A549 treated with Hydrocortisone at 1 μM for 4 hours (cell line): Measurements from ENCODE around the gene TMEM140. TPM values are rescaled to one million over a fixed set of nuclear protein-coding genes. Genes with fewer than 3 reads are reported as not detected.

ENCODE experiments used
- total RNA-seq: library from RNA; stranded (reverse); fragments of 200-300 nt; extraction: Qiagen RNA extraction; gene quantifications from 5 replicates; pipeline ENCODE4 v1.2.3, GENCODE V29; 2022

The TMEM140 gene
- total RNA-seq = 0.70 to 1.5 TPM (median 1.0 TPM) in 5 replicates

DNA sequence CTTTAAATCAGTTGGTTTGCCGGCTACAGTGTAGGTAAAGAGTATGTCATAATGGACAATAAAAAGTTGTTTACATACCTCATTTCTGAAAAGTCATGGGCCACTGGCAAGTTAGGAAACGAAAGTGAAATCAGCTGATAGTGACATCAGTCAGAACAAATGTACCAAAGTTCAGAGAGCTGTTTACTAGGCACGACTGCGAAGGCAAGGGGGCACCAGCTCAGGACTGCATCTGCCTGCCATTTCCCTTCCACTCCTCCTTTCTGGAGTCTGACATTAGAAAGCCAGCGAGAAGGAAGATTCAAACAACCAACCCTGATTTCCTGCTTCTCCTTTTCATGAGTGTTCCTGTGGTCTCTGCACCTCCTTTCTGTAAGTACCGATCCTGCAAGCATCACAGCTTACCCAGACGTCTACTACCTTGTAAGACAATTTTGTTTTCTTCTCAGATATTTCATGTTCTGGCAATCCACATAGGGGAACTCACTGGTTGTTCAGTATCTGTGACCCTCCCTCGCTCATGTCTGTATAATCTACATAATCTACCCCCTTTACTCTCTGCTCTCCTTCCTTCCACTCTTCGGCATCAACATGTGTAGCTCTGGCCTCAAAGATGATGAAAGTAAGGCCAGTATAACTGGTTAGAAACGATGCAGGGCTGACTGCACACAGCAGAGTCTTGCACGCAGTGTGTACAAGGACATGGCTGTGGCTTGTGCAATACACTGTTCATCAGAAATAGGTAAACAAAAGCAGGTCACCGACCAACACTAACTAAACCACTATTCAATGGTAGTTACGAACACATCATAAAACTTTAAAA lies at the start of gene TMEM140:
Gene TMEM140 (plus strand): TSS at position 174 of the 823 bp plus-strand sequence. CDS start 16,370 bp downstream, outside the sequence.

DNA sequence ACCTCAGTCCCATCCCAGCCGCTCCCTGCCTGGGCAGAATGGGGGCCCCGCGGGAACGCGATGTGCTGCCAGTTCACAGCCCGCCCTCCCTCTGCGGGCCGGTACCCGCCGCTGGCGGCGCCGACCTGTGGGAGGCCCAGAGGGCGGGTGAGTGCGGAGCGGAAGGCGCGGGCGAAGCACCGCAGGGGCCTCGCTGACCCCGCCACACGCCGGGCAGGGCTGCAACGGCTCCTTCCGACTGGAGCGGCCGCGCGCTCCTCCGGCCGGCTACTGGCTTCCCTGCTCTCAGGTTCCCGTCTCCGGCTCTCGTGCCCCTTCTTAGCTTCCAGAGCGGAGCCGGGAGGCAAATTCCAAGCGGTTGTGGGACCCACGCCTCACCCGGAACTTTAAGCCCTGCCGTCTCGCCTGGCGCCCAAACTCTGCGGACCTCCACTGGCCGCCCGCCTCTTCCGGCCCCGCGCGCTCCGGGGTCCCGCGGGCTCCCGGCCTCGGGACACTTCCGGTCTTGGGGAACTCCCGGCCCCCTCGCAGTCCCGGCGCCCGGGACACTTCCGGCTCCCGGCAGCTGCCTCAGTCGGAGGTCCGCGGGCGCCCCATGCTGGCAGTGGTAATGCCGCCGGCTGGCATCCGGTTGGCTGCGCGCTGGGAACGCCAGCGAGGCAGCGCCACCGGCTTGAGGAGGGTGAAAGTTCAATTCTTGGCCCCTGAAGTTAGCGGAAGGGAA lies 22.6 kb downstream of the TMEM140 start, which contains the start of gene CYREN:
Gene CYREN (minus strand): TSS at position 434 of the 724 bp plus-strand sequence. CDS start 1,785 bp downstream, outside the sequence.

DNA sequence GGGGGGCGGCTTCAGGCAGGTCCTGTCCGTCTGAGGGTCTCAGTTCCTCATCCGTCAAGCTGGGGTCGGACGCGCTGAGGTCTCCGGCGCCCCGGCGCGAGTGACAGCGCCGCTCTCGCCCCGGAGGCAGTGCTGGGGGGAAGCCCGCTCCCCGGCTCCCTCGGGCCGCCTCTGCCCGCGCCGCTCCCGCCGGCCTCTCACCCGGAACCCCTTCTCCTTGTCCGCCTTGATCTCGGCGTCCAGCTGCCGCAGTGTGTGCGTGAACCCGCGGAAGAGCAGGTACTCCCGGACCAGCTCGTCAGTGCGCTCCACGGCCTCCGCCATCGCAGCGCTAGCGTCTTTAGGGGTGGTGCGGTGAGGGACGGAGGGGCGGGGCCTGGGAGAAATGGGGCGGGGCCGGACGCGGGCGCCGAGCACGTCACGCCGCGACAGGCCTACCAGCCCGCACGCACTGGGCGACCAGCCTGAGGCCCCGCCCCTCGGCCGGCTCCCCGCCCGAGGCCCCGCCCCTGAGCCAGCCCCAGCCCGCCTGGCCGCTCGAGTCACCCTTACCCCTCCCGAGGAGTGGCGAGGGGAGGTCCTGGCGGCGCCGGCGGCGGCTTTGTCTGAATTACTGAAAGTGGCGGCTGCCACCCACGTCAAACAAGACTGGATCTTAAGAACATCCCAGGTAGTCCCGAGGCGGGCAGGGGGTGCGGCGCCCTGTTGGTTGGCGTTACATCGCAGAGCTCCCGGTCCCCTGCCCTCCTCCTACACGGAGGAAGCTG lies 63.5 kb downstream of the TMEM140 start, which contains the start of gene WDR91:
Gene WDR91 (minus strand): TSS at position 348 of the 767 bp plus-strand sequence. CDS start 24 bp downstream, at position 324.

Other genes starting within 250 kb of the TMEM140 start
- gene AGBL3, start 161.6 kb upstream of the TMEM140 start, total RNA-seq = 0.92 to 1.6 TPM (median 1.4 TPM) in 5 replicates
- 71.2 to 101 TPM (median 81.6 TPM) in 5 replicates for gene CYREN, start 22.6 kb downstream of the TMEM140 start, total RNA-seq
- 5.7 to 8.9 TPM (median 7.1 TPM) in 5 replicates for gene WDR91, start 63.5 kb downstream of the TMEM140 start, total RNA-seq
- not detected in 5 replicates for gene STRA8, start 85.8 kb downstream of the TMEM140 start, total RNA-seq